CD4-positive, alpha-beta T cell treated with Interferon alpha-2 for 1 hour (primary cell): ENCODE results near the gene MADD.

ENCODE experiments used
- DNase-seq, 2 donors: peaks; one replicate each; pipeline ENCODE4 v3.0.0-alpha.2; 2020 to 2022

The MADD gene

DNA sequence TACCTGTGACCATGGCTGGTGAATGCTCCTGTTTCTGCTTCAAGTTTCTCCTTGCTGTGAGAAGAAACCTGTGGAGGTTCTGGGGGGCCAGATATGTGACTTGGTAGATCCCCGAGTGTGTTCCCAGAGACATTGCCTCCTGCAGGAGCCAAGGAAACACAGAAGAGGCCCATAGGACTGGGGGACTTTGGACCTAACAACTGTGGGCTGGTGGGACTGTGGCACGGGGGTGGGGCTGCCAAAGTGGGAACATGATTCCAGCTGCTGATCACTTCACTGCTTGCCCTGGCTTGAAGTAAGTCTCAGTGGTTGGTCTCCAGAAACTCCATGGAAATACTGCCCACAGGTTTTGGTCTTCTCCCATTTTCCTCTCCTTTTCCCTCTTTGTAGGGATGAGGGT lies 16.3 kb upstream of the MADD start:
- DNase-seq = no peak

DNA sequence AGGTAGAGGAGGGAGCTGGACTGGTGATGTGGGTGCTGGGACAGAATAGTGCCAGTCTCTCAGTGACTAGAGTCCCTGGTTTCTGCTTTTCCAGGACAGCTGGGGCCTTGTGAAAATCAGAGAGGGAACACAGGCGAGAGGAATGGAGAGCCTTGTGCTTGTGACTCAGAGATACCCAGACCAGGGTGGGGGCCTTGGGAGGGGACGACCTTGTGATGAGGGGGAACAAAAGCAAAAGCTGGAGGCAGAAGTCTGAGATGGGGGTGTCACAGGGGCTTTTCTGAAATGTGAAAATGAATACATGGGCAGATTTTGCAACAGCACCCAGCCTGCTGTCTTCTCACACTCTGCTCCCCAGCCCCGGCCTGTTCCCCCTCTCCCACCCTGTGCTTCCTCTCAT lies 15.5 kb upstream of the MADD start:
- DNase-seq = no peak

DNA sequence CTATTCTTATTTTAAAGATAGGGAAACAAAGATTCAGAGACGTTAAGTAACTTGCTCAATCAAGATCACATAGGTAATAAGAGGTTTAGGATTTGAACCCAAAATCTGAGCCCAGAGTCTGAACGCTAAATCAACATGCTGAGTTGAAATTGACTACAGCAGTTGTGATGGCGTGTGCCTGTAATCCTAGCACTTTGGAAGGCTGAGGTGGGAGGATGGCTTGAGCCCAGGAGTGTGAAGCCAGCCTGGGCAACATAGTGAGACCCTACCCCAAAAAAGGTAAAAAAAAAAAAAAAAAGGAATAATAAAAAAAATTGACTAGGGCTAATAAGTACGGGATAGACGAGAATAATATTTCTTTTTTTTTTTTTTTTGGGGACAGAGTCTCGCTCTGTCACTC lies 13.6 kb upstream of the MADD start:
- no peak for DNase-seq

DNA sequence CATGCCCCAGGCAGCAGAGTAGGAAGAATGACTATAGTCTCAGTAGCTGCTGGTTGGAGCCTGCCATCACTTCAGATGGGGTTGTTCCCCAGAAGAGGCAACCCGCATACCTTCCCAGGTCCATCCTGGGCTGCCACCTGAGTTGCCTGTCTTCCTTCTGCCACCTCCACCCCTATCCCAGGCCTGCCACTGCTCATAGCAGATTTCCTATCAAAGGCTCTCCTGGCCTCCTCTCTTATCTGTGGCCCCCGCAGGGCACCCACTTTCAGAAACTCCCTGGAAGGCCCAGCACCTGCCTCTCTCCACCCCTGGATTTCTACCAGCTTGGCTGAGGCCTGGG lies 12.8 kb upstream of the MADD start:
- DNase-seq = no peak

DNA sequence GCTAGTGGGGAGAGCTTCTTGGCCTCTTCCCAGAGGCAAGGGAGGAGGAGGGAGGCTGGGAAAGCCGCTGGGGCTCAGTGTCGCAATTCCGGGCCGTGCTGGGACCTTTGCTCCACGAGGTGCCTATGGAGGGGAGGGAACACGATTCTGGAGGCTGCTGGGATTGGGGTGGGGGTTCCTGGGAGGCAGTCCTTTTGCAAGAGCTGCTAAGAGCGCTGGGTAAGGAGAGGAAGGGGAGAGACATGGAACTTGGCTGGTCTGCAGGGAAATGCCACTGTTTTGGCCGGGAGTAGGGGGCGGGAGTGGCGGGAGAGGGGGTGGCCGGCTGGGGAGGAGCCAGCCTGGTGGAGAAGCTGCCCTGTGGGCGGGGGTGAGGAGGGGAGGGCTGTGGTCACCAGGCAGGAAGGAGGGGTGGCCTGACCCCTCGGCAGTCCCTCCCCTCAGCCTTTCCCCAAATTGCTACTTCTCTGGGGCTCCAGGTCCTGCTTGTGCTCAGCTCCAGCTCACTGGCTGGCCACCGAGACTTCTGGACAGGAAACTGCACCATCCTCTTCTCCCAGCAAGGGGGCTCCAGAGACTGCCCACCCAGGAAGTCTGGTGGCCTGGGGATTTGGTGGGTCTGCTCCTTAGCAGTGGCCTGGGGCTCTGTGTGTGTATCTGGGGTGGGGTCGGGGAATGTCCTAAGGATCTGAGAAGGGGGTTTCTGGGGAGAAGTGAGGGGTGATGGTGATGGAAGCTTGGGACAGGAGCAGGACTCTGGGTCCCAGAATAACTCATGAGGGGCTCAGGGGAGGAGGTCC lies 12.2 kb upstream of the MADD start, which contains the start of gene NR1H3:
NR1H3 (plus strand) TSS at position 480 of the 800 bp plus-strand sequence. CDS start 1,221 bp downstream, outside the sequence.
- DNase-seq = peak in 1 of 2 donors; percentile 8

DNA sequence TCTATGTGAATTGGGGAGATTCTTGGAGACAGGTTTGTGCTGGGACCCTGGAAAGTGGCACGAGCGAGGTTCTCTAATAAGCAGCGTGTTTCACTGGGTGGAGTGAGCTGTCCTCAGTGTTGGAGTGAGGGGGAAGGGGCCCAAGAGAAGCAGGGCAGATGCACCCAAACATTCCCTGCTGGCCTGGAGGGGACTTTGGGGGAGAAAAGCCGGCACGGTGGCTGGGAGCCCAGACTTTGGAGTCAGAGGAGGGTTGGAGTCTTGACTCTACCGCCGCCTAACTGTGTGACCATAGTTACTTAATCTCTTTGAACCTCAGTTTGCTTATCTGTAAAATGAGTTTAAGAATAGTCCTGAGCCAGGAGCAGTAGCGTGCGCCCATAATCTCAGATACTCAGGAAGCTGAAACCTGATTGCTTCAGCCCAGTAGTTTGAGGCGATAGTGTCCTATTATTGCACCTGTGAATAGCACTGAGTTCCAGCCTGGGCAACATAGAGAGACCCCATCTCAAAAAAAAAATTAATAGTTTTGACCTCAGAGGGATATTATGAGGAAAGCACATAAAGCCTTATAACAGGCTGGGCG lies 11.5 kb upstream of the MADD start:
- DNase-seq = no peak

DNA sequence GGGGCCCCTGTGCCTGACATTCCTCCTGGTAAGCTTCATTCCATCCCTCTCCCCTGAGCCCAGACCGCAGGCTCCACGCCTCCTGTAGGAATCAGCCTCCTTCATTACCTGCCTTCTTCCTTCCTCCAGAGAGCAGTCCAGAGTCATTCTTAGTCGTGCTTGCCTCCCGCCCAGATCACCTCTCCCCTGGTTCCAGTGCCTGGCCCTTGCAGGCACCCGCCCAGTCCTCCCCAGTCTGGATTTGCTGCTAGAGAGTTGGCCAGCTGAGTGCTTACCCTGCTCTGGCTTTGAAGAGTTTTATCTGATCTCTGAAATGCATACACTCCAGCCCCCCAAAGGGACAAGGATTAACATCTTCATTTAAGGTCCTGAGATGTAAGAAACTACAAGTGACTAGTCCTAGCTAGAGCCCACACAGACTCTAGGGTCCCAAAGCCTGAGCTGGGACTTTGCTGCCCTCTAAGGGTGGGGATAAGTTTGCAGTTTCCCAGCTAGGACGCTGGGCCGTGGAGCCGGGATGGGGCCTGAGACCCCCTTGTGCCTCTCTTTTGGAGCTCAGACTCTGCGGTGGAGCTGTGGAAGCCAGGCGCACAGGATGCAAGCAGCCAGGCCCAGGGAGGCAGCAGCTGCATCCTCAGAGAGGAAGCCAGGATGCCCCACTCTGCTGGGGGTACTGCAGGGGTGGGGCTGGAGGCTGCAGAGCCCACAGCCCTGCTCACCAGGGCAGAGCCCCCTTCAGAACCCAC lies 10.5 kb upstream of the MADD start:
- DNase-seq = peak; percentile 12 to 45

DNA sequence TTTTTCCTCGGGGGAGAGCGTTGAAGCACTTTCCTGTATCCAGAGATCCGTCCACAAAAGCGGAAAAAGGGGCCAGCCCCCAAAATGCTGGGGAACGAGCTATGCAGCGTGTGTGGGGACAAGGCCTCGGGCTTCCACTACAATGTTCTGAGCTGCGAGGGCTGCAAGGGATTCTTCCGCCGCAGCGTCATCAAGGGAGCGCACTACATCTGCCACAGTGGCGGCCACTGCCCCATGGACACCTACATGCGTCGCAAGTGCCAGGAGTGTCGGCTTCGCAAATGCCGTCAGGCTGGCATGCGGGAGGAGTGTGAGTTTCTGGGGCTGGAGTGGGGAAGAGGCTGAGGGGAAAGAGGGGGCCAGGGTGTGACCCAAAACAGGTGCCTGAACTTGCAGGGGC lies 9.6 kb upstream of the MADD start:
- no peak for DNase-seq

DNA sequence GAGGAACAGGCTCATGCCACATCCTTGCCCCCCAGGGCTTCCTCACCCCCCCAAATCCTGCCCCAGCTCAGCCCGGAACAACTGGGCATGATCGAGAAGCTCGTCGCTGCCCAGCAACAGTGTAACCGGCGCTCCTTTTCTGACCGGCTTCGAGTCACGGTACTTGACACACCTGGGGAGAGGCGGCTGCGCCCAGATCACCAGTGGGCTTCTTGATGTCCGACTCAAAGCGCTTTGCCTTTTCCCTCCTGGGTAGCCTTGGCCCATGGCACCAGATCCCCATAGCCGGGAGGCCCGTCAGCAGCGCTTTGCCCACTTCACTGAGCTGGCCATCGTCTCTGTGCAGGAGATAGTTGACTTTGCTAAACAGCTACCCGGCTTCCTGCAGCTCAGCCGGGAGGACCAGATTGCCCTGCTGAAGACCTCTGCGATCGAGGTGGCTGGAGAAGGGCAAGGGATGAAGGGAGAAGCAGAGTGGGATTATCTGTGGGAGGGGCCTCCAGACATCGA lies 8.6 kb upstream of the MADD start:
- no peak for DNase-seq

DNA sequence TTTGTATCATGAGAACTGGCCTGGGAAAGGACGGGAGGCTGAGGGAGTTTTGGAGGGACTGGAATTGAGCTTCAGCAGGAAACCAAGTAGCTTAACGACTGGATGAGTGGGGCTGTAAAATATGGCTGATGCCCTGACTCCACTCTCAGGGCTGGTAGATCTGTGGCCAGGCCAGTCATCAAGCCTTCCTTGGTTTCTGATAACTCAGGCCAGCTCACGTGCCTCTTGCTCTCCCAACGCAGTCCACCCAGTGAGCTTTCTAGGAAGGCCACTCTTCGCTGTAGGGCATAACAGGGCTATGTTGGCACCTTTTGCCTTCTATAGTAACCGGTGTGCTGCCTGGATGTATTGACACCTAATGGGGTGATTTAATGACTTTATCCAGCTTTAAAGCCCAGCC lies 5.8 kb upstream of the MADD start:
- no peak for DNase-seq

DNA sequence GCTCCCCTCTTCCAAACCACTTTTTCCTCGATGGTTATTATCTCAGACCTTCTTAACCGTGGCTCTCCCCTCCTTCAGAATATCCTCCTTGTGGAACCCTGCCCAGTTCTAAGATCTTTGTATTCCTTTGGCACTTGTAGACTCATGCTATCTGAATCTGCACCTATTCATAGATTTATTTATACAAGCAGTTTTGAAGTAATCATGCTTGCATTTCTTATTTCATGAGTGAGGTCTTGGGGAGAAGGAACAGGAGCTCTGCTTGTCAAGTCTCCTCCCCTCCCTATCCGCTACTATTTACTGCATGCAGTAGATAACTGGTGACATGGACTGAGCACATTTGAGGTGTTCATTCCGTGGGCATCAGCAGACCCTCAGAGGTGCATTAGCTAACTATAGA lies 5.4 kb upstream of the MADD start:
- no peak for DNase-seq

DNA sequence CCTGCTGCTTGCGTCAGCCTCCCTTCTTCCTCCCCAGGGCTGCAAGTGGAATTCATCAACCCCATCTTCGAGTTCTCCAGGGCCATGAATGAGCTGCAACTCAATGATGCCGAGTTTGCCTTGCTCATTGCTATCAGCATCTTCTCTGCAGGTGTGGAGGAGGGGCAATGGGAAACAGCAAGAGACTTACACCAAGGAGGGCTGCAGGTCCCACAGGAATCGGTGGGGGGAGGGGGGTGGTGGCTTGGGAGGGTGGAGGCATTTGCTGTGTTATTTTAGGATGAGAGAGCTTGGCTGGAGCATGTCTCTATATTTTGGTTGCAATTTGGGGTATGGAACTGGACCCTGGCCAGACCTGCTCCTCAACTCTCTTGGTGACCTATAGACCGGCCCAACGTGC lies 2.1 kb upstream of the MADD start:
- DNase-seq = no peak

DNA sequence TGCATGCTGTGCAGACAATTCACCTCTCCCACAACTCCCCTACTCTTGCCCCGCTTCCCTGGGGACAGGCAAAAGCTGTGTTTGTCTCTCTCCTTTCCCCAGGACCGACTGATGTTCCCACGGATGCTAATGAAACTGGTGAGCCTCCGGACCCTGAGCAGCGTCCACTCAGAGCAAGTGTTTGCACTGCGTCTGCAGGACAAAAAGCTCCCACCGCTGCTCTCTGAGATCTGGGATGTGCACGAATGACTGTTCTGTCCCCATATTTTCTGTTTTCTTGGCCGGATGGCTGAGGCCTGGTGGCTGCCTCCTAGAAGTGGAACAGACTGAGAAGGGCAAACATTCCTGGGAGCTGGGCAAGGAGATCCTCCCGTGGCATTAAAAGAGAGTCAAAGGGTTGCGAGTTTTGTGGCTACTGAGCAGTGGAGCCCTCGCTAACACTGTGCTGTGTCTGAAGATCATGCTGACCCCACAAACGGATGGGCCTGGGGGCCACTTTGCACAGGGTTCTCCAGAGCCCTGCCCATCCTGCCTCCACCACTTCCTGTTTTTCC lies 1.4 kb upstream of the MADD start:
- DNase-seq = no peak

DNA sequence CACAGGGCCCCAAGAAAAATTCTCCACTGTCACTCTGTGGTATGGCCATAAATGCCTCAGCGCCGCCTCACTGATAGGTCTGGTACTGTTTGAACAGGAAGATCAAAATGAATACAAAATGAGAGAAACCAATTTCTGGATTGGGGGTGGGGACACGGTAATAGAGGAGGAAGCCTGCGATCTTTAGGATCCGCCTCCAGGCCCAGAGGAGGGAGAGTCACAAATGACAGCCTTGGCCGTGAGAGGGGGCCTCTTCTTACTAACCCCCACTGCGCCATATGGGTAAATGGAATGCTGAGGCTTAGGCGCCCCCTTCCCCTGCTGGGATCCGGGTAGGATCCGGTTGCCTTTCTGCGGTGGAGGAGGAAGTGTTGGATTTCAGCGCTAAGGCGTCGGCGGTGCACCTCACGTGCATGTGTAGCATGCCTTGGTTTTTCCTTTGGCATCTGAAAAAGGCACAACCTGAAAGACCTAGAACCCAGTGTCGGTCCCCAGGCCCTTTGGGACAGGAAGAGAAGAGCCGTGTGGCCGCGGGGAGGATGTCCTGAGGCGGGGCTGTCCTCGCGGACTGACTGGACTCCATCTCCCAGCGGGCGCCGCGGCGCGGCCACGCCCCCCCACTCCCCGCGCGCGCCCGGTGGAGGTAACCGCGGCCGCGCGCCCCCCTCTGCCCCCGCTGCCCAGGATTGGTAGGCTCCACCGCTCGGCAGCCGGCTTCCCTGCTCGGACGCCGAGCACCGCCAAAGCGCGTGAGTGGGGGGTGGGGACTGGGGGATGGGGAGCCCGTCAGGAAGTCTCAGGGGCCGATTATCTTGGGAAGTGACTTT lies 718 bp upstream of the MADD start:
- peak; percentile 85 to 90 for DNase-seq

DNA sequence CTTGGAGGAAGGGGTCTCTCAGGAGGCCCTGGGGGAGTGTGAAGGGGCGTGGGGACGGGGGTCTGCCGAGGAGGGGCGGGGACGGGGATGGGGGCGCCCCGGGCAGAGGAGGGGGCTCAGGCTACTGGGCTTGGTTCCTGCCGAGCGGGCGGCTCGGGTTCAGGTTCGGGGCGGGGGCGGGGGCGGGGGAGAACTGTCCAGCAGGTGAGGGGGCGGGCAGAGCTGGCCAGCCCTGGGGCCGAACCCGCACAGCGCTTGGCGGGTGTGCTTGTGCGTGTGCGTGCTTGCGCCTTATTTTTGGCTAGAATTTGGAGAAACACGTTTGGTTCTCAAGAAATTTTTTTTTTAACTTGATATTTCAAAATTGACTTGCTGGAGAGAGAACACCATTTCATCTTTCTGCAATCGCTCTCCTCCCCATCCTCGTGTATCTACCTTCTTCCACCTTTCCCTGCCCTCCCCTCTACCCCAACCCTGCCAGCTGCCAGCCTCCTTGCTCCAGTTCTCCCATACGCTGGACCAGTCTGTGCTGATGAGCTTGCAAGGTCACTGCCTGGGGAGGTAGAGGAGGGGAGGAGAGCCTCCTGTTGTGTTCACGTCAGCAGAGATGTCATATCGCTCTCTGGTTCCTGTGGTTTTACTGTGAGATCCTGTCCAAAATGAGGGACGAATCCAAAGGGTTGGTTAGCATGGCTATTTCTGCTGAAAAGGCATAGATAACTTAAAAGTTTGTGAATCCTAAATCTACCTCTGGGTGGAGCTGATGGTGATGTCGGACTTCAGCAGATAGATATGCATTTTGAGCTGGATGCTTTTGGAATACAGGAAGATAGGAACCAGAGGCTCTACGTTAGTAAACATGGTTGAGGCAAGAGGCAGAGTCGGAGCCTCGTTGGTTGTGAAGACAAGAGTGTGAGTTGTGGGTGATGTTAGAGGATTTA lies 668 bp downstream of the MADD start:
- DNase-seq = peak; percentile 18 to 53

DNA sequence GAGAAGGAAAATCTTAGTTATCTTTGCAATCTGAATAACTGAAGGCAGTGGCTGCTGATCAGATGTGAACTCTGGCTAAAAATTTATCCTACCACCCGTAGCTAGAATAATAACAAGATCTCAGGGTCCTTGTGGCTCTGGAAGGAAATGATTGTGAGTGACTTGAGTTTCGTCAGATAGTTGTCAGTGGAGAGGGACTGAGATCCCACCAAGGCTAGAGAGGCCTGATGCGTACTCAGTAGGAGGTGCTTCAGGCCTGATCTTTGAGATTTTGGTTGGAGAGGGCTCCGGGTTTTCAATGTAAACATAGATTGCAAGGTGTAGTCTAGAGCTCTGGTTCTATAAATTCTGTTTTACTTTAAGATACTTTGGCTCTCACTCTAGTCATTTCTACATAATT lies 1.4 kb downstream of the MADD start:
- DNase-seq = no peak

DNA sequence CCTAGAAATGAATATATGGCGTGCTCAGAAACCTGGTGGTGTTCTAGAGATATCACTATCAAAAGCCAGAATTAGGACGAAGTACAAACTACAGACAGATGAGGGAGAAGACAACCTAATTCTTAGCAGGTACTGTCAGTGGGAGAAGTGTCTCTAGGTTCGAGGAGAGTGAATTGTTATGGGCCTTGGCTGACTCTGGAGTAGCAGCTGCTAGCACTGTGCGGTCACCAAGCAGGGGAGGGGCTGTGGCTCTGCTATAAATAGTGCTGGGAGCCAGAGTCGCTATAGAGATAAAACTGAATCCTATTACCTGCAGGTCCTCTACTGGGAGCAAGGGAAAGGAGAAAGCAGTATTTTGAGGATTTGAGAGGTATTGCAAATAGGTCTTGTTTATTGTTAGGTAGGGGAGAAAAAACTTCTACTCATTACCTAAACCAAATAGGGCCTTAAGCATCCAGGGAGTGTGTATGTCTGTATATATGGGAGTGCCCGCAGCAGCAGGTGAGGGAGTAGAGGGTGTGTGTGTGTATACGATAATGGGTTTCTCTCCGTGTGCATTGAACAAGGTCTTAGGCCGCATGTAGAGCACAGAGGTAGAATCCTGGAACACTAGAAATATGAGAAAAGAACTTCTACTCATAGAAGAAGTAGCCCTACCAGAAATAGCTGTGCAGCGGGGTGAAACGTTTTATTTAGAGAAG lies 2.2 kb downstream of the MADD start:
- no peak for DNase-seq

DNA sequence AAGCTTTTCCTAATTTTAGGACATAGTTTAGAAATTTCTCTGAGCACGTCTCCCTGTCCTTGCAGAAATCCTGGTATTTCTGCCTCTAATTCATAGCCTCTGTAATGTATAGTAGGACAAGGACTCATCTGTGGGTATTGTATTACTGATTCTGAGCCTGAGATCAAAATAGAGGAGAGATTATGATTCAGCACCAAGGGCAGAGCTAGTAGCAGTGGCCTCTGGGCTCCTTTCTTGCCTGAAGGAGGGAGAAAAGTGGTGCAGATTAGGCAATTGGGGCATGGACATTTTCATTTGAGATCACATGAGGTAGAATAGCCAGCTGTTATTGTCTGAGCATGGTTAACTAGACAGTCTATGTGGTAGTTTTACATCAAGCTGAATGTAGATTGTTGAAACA lies 2.8 kb downstream of the MADD start:
- no peak for DNase-seq

DNA sequence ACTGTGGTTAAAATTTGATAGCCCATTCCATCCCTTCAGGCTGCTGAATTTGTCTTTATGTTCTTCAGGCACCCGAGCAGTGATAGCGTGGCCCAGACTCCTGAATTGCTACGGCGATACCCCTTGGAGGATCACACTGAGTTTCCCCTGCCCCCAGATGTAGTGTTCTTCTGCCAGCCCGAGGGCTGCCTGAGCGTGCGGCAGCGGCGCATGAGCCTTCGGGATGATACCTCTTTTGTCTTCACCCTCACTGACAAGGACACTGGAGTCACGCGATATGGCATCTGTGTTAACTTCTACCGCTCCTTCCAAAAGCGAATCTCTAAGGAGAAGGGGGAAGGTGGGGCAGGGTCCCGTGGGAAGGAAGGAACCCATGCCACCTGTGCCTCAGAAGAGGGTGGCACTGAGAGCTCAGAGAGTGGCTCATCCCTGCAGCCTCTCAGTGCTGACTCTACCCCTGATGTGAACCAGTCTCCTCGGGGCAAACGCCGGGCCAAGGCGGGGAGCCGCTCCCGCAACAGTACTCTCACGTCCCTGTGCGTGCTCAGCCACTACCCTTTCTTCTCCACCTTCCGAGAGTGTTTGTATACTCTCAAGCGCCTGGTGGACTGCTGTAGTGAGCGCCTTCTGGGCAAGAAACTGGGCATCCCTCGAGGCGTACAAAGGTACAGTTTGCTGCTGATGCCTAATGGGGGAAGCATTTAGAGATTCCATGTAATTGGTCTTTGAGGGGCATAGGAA lies 4.7 kb downstream of the MADD start:
- no peak for DNase-seq

DNA sequence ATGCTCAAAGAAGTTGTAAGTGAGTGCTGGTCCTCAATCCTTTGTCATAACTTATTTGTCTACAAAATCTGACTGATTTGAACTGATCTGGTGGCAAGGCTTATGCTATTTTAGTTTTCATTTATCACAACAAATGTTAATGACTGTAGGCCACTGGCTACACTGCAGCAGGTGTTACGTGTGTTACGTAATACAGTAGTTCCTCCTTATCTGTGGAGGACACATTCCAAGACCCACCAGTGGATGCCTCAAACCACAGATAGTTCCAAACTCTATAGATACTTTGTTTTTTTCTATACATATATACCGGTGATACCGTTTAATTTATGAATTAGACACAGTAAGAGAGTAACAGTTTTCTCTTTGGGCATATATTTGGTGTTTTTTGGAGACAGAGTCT lies 7.0 kb downstream of the MADD start:
- no peak for DNase-seq
